Esophagus muscularis mucosa (tissue), 4 donors: ENCODE results near the gene NELL1. TPM values are rescaled to one million over a fixed set of nuclear protein-coding genes. Genes with fewer than 3 reads are reported as not detected.

Experiments used
- DNase-seq: peaks from one replicate; pipeline ENCODE4 v3.0.0-alpha.2; 2017; ENCODE audit errors: extremely low spot score
- H3K27ac ChIP-seq, 4 donors: fragments of 200-600 bp; sonication (generic); replicated peaks in 1 of 4; 1 replicate in 3 of 4; 2 replicates in 1 of 4; pipeline ENCODE4 v1.5.1; 2016 to 2019; ENCODE audit warnings: mild to moderate bottlenecking in 1 of 4
- H3K27me3 ChIP-seq, 4 donors: fragments of 200-600 bp; sonication (generic); one replicate each; pipeline versions ENCODE4 v1.5.1 to v1.6.0; 2016 to 2019
- H3K36me3 ChIP-seq, 4 donors: fragments of 200-600 bp; sonication (generic); one replicate each; pipeline ENCODE4 v1.5.1; 2016 to 2019
- H3K4me1 ChIP-seq, 4 donors: fragments of 200-600 bp; sonication (generic); one replicate each; pipeline ENCODE4 v1.5.1; 2016 to 2019
- H3K4me3 ChIP-seq, 4 donors: fragments of 200-600 bp; sonication (generic); 1 replicate in 2 of 4; 2 replicates in 2 of 4; pipeline ENCODE4 v1.5.1; 2016 to 2019; ENCODE audit warnings: mild to moderate bottlenecking in 4 of 4, moderate library complexity in 1 of 4
- H3K9me3 ChIP-seq, 4 donors: fragments of 200-600 bp; sonication (generic); 1 replicate in 3 of 4; 2 replicates in 1 of 4; pipeline ENCODE4 v1.5.1; 2016 to 2019
- EP300 ChIP-seq: sonication (generic); formaldehyde crosslinking; IDR thresholded peaks from one replicate; pipeline ENCODE4 v1.6.1; 2017; ENCODE audit warnings: antibody characterized with exemption
- POLR2A ChIP-seq: fragments of 450-650 bp; IDR thresholded peaks from one replicate; pipeline ENCODE4 v1.6.1; 2017; ENCODE audit warnings: antibody characterized with exemption, moderate library complexity, mild to moderate bottlenecking, low read depth
- POLR2AphosphoS5 ChIP-seq, 2 donors: sonication (generic); formaldehyde crosslinking; IDR thresholded peaks; one replicate each; pipeline ENCODE4 v1.6.1; 2017; ENCODE audit warnings: antibody characterized with exemption in 2 of 2
- WGBS: methylation state at CpG from one replicate; pipeline ENCODE4 v1.1.5; 2018; 5-methylcytosine and 5-hydroxymethylcytosine counted together
- intact Hi-C: fragments of 100-400 bp; cut with DNase I; formaldehyde crosslinking; loops from one replicate; pipeline ENCODE4 v1.15.1; 2023
- total RNA-seq, 4 donors: library from RNA; depleted of rRNA; stranded (reverse); fragments of >200 nt; gene quantifications; one replicate each; pipeline versions ENCODE4 v1.1.0 to v1.2.1, GENCODE V29; 2016
- TF ChIP-seq, protein P1 (sequence below), 3 experiments: fragments of 200-600 bp in 2 of 3; fragments of 450-650 bp in 1 of 3; sonication (generic) in 2 of 3; IDR thresholded peaks; one replicate each; pipeline ENCODE4 v1.5.1; 2017 to 2019; ENCODE audit warnings: antibody characterized with exemption in 3 of 3, mild to moderate bottlenecking in 2 of 3, moderate library complexity in 1 of 3

The NELL1 gene
- total RNA-seq, 4 donors from 2014 or later: 0.65 to 2.7 (median 0.90) TPM

DNA sequence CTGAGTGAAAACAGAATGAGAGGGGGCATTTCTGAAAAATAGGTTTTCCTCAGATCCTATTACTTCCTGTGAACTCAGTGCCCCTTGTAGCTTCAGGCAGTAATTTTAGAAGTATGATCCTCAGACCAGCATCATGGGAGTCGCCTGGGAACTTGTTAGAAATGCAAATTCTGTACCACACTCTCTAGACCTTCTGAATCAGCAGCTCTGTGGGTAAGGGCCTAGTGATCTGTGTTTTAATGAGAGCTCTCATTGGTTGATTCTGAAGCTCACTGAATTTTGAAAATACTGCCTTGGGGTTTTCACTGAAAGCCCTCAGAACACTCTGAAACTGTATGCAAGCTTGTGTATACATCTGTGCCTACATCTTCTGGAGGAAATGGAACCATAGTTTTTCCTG is 876.3 kb downstream of the NELL1 start:
- no peak for DNase-seq
- Histone ChIP-seq H3K9me3 (no peaks in the 10 kb centered on the region), H3K27ac (no peak overlapping the region), H3K27me3 (no peaks in the 10 kb centered on the region), H3K4me1 (no peaks in the 10 kb centered on the region), H3K36me3 (no peaks in the 10 kb centered on the region), H3K4me3 (no peak overlapping the region)
- intact Hi-C loops: no loop called here
- 80% methylated on average over 1 of the region's 1 CpG for WGBS
- TF ChIP-seq, protein P1, sequence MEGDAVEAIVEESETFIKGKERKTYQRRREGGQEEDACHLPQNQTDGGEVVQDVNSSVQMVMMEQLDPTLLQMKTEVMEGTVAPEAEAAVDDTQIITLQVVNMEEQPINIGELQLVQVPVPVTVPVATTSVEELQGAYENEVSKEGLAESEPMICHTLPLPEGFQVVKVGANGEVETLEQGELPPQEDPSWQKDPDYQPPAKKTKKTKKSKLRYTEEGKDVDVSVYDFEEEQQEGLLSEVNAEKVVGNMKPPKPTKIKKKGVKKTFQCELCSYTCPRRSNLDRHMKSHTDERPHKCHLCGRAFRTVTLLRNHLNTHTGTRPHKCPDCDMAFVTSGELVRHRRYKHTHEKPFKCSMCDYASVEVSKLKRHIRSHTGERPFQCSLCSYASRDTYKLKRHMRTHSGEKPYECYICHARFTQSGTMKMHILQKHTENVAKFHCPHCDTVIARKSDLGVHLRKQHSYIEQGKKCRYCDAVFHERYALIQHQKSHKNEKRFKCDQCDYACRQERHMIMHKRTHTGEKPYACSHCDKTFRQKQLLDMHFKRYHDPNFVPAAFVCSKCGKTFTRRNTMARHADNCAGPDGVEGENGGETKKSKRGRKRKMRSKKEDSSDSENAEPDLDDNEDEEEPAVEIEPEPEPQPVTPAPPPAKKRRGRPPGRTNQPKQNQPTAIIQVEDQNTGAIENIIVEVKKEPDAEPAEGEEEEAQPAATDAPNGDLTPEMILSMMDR (IDR thresholded peaks at IDR 0.05): no peak
- no peak for TF ChIP-seq POLR2A

DNA sequence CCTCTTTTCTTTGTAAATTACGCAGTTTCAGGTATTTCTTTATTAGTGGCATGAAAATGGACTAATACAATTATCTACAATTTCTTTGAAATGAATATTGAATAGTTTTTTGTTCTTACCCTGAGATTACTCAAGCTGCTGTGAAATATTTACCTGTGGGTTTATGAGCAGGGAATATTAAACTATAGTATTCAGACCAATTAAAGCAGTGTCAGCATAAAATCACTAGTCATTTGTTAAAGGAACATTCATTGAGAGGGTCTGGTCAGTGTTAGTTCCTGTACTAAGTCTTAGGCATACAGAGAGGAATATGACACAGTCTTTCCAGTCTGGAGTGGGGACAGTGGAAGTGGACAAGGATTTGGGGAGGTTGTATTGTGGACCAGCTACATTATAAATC is 877.3 kb downstream of the NELL1 start:
- WGBS: 35% methylated on average over 1 of the region's 1 CpG
- TF ChIP-seq, protein P1 (IDR thresholded peaks at IDR 0.05): no peak
- TF ChIP-seq POLR2A (no peak), POLR2AphosphoS5 (IDR thresholded peaks at IDR 0.05) (no peak), EP300 (no peak)
- intact Hi-C loops: no loop called here

DNA sequence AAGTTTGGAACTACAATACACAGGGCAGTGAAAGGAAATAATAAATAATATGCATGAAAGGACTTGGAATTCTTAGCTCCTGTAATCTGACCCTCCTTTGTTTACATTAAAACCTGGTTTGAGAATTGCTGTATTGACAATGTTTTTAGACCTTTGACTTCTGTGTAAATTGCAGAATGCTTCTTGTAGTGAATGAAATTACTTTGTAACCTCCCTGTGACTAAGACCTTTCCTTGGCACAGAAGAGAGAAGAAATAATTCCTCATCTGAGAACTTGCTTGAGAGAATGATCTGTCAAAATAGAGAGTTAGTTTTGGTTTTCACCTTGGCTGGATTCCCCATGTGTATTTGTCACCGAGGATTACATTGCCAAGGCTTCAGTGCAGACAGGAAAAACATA is 883.5 kb downstream of the NELL1 start:
- 0% methylated on average over 1 of the region's 1 CpG for WGBS
- no peak for TF ChIP-seq POLR2A
- intact Hi-C loops: no loop called here

More for the DNA sequence above, 877.3 kb downstream of the NELL1 start:
- H3K4me3 ChIP-seq: no peak overlapping the region
- no peaks in the 10 kb centered on the region for H3K4me1 ChIP-seq
- no peak for DNase-seq
- no peak overlapping the region for H3K27ac ChIP-seq
- H3K9me3 ChIP-seq: no peaks in the 10 kb centered on the region
- H3K27me3 ChIP-seq: no peaks in the 10 kb centered on the region
- H3K36me3 ChIP-seq: no peaks in the 10 kb centered on the region

DNA sequence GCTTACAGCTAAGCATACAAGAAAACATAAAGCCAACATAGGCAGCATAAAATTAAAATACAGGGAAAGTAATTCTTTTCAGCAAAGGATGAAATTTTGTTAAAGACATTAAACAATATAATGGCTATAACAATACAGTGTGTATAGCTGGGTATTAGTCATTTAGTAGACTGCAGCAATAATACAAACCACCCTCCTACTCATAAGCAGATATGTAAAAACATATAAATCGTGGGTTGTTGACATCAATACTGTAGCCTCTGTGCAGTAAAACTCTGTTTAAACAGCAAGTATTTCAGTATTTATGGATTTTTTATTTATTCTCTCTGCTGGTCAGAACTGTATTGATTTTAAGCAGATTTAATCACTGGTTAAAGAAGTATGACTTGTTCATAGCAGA is 884.4 kb downstream of the NELL1 start:
- Histone ChIP-seq H3K36me3 (no peaks in the 10 kb centered on the region), H3K27ac (no peak overlapping the region), H3K27me3 (no peaks in the 10 kb centered on the region), H3K9me3 (no peaks in the 10 kb centered on the region), H3K4me3 (no peak overlapping the region), H3K4me1 (peaks cover 0 to 11% (median 4%) of the 10 kb centered on the region in 4 donors)
- 83% methylated on average over 1 of the region's 1 CpG for WGBS
- TF ChIP-seq POLR2A (no peak), EP300 (no peak), POLR2AphosphoS5 (IDR thresholded peaks at IDR 0.05) (no peak)
- TF ChIP-seq, protein P1 (IDR thresholded peaks at IDR 0.05): no peak
- intact Hi-C loops: no loop called here
- DNase-seq: no peak

More for the DNA sequence above, 883.5 kb downstream of the NELL1 start:
- no peak for DNase-seq
- H3K4me1 ChIP-seq: peaks cover 0 to 11% (median 4%) of the 10 kb centered on the region in 4 donors
- H3K36me3 ChIP-seq: no peaks in the 10 kb centered on the region
- H3K4me3 ChIP-seq: no peak overlapping the region
- no peaks in the 10 kb centered on the region for H3K27me3 ChIP-seq
- no peaks in the 10 kb centered on the region for H3K9me3 ChIP-seq
- no peak overlapping the region for H3K27ac ChIP-seq

DNA sequence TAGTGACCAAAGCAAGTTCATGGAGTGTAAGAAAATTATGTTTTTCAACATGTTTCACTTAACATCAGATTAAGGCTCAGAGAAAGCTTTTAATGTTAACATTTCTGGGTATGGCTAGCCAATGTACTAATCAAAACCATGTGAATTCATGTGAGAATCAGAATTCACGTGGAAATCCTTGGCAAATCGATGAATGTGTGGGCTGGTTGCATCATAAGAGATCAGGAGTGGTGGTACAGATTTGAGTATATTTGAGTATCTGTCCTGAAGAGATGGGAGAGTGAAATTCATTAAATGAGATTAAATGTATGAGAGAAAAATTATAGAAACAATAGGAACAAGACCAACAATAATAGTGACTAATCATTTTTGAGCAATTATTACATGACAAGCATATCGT is 884.9 kb downstream of the NELL1 start:
- intact Hi-C loops: no loop called here
- DNase-seq: no peak
- 72% methylated on average over 3 of the region's 3 CpGs for WGBS
- H3K27me3 ChIP-seq: no peaks in the 10 kb centered on the region
- H3K4me1 ChIP-seq: peaks cover 0 to 11% (median 4%) of the 10 kb centered on the region in 4 donors
- no peak for TF ChIP-seq EP300
- no peak for TF ChIP-seq POLR2AphosphoS5 (IDR thresholded peaks at IDR 0.05)
- TF ChIP-seq, protein P1 (IDR thresholded peaks at IDR 0.05): no peak
- TF ChIP-seq POLR2A: no peak
- no peaks in the 10 kb centered on the region for H3K36me3 ChIP-seq
- no peaks in the 10 kb centered on the region for H3K9me3 ChIP-seq
- H3K27ac ChIP-seq: no peak overlapping the region
- H3K4me3 ChIP-seq: no peak overlapping the region
